Stimulated activated CD4-positive, alpha-beta T cell treated with anti-CD3 and anti-CD28 coated beads, Interleukin-4, amount 100 ng/mL, for 24 hours (primary cell): ENCODE data around the gene CDK8.

Experiments
- DNase-seq: peaks from one replicate; pipeline ENCODE4 v3.0.0-alpha.2; 2020

Gene CDK8

DNA sequence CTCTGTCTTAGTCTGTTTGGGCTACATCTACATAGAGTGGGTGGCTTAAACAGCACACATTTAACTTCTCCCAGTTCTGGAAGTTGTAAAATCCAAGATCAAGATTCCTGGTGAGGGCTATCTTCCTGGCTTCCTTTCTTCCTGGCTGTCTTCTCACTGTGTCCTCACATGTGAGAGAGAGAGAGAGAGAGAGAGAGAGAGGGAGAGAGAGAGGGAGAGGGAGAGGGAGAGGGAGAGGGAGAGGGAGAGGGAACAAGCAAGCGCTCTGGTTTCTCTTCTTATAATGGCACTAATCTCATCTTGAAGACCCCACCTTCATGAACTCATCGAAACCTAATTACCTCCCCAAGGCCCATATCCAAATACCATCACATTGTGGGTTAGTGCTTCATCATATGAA, 69.2 kb downstream of the CDK8 start:
- no peak for DNase-seq

DNA sequence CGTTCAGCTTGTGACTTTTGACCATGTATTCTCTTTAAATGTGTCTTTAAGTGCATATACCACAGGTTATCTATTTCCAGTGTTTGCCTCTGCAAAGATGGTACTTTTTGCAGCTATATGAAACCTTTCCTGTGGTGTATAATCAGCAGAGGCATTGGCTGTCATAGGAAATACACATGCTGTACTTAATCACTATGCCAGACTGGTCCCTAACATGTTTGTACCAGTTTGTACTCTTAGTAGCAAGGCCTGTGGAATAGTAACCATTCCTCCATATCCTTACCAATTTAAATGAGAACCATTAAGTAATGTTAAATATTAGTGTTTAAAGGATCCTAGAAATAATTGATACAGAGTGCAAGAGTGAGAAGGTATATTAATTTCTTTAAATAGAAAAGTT, 69.8 kb downstream of the CDK8 start:
- DNase-seq, result no peak

DNA sequence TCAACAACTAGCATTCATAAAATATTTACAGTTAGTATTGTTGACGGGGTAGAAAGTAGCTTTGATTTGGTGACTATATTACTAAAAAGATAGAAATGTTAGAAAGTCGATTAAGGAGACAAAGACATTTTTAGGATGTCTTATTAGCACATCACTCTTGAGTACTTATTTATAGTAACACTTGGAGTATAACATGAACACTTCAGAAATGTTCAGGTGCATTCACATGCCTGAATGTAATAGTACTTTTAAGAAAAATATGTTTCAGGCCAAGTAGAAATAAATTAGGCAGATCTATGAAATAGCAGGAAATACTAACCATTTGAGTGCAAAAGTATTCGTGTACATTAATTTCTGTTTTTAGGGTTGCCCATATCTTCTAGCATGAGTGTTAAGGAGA, 70.4 kb downstream of the CDK8 start:
- no peak for DNase-seq

DNA sequence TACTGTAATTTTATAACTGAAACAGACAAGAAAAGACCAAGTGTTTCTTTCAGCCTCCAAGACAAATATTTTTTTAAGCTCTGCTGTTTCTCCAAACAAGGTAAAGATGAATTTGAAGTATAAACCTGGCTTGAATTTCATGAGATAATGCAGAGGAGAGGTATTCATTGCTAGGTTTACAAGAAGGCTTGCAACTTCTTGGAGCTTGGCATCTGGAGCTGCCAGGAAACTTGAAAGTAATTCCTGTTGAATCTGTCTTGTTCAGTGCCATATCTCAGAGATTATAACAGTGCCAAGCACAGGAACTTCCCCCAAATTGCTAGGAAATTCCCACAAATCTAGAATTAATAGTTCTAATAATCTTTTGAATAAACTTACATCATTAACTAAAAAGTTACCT, 70.9 kb downstream of the CDK8 start:
- DNase-seq, result no peak

DNA sequence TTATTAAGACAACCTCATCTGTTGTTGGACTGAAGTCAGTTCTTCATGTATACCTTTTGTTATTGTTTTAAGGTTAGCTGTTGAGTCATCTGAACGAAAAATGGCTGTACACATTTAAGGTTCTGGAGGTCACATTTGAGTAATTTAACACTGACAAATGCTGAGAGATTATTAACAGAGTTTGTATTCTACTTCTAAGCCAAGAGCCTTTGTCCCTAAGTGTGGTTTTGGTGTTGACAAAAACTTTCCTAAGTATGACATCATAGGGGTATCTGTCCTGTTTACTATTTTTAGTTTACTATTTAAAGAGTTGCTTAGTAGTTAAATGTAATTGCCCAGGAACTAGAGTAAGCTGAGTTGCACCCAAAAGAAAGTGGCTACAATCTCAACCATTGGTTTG, 71.9 kb downstream of the CDK8 start:
- no peak for DNase-seq

DNA sequence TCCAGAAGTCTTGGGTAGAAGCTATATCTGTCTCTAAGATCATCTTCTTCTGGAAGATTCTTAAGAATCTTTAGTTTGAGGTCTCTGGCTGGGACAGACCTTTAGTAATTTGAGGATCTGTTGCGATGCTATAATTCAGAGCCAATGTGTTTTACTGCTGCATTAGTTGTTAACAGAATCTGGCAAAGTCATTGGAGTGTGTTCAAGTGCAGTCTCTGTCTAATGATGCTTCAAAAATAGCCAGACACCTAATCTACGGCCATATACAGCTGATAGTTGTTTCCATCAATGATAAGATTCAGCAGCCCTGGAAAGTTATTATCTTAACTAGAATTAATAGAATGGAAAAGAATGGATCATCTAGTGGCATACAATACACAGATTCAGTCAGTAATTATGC, 72.6 kb downstream of the CDK8 start:
- DNase-seq, result no peak

DNA sequence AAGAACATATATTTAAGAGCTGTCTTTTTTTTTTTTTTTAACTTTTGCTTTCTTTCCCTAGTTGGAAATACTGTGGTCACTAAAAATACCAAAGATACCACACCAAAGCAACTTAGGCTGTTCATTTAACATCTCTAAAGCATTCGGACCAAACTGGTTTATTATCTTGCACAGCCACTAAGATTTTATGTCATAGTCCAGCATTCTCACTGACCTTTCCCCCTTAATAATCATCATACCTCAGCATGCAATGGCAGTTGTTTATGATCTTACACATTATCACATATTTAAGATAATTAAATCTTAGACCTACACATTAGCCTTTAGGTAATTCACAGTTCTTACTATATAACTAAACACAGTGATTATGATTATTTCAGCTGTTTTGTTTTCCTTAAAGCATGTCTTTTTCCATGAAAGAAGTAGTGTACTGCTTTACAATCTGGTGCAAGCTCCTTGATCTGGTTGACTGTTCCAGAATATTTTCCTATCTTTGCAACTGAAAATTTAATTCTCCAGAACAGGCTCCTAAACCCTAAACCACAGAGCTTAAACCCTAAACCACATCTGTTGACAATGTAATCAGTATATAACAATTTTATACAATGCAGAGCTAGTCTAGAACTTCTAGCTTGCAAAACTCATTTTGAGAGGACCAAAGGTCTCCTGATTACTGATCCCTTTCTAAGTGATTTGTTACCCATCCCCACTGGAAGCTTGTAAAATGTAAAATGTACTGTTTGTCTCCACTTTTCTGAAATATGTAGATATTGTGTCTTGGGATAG, 74.2 kb downstream of the CDK8 start:
- DNase-seq, result no peak

DNA sequence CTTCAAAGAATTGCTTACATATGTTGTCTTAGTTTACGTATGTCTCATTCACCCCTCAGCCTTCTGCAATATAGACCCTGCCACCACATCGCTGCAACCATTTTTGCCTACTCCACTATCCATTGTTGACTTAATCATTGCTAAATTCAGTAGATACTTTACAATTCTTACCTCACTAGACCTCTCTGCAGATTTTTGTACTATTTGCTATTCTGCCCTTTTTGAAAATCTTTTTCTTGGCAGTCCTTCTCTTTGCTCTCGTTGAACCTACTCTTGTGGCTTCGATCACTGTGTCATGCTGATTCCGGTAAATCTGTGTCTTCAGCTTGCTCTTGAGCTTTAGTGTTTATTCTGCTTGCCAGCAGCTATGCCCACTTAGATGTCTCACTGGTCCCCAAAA, 81.2 kb downstream of the CDK8 start:
- no peak for DNase-seq

DNA sequence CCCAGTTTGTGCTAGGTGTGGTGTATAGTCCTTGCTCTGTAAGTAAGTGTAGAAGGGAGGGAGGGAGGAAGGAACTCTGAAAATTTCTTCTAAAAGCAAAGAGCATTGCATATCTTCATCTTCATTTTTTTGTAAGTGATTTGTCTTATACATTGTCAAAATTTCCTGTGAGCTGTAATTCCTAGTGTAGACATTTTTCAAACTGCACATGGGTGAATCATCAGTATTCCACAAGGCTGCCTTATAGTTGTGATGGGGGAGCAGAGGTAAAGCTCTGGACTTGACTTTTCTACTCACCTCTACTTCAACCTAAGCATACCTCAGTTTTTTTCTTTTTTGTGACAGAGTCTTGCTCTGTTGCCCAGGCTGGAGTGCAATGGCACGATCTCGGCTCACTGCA, 86.9 kb downstream of the CDK8 start:
- no peak for DNase-seq

DNA sequence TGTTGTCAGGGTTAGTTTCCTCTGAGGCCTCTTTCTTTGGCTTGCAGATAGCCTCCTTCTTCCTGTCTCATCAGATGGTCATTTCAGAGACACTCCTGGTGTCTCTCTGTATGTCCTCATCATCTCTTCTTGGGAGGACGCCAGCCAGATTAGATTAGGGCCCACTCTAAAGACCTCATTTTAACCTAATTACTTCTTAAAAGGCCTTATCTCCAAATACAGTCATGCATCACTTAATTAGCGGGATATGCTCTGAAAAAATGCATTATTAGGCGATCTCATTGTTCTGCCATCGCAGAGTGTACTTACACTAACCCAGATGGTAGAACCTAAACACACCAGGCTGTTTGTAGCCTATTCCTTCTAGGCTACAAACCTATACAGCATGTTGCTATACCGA, 89.0 kb downstream of the CDK8 start:
- DNase-seq, result no peak

DNA sequence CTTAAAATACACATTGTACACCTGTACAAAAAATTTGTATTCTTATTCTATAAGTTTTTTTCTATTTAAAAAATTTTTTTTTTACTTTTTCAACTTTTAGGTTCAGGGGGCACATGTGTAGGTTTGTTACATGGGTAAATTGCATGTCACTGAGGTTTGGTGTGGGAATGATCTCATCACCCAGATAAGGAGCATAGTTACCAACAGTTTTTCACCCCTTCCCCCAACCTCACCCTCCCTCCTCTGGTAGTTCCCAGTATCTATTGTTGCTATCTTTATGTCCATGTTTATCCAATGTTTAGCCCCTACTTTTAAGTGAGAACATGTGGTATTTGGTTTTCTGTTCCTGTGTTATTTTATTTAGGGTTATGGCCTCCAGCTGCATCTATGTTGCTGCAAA, 89.9 kb downstream of the CDK8 start:
- DNase-seq, result no peak

DNA sequence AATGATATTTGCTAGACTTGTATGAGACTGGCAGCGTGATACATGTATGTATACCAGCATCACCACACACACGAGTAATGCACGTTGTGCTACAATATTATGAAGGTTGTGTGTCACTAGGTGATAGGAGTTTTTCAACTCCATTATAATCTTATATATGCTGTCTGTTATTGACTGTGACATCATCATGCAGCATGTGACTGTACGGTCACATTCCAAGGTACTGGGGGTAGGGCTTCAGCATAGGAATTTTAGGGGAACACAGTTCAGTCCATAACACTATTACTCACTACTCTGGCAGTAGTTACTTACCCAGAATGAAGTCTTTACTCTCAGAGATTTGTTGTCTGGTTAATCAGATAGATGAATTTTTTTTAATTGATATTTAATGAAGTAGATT, 91.1 kb downstream of the CDK8 start:
- no peak for DNase-seq

DNA sequence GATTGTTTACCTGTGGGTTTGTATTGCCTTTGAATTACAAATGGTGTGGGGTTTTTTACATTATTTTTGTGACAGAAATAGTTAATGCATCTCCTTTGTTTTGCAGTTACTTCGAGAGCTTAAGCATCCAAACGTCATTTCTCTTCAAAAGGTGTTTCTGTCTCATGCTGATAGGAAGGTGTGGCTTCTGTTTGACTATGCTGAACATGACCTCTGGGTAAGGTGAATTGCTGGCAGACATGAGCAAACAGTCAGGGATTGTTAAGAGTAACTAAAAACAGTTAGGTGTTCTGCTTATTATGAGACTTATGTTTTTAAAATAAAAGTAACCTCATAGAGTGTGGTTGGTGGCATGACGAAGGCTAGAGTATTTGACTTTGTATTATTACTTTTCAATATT, 95.0 kb downstream of the CDK8 start:
- DNase-seq, result no peak

DNA sequence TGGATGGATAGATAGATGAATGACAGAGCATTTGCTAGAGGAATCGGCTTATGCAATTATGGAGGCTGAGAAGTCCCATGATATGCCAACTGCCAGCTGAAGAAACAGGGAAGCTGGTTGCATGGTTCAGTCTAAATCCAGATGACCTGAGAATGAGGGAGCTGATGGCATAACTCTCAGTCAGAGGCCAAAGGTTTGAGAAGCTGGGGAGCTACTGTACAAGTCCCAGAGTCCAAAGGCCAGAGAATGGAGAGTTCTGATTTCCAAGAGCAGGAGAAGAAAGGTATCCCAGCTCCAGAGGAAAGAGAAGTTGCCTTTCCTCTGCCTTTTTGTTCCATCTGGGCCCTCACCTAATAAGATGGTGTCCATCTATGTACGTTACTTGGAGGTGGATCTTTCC, 108.3 kb downstream of the CDK8 start:
- no peak for DNase-seq

DNA sequence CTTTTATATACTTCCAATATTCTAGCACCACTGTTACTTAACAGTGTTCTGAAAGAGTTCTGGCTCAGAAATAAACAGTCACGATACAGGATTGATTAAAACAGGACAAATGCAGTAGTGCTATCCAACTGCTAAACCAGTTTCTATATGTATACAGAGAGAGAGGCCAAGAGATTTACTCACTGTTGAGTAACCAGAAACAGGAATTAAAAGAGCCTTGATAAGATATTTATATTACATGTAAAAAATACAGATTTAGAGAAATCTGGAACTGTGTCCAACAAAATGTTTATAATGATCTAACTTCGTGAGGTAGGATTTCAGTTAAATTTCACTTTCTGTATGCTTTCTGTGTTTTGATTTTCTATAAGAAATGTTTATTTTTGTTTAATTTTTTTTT, 116.6 kb downstream of the CDK8 start:
- no peak for DNase-seq

DNA sequence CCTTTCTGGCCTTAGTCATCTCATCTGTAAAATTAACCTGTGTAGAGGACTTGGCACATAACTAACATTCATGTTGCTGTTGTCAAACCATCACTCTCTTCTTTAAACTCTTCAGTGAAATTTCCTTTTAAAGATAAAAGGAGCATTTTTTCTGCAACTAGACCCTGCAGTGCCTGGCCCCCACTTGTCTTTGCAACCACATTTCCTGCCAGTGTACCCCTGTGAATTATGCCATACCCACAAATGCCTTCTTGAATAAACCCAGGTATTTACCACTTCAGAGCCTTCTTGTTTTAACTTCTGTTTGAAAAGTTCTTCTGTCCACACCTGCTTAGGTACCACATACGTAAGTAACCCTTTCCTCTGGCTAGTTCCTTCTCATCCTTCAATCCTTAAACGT, 118.8 kb downstream of the CDK8 start:
- no peak for DNase-seq

DNA sequence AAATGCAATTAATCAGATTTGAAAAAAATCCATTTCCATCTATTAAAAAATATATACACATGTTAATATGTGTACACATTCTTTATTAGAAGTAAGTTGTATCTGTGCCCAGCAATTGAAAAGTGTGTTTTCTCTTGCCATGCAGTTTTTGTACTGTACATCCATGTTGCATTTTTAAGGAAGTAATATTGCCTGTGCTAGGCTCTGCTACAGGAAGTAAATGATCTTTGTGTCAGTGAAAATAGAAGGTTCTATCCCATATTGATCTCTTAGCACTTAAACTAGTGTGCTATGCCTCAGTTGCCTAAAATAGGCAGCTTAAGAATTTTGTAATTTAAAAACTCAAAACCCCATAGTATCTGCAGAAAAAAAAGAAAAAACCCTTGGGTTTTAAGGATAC, 122.5 kb downstream of the CDK8 start:
- no peak for DNase-seq

DNA sequence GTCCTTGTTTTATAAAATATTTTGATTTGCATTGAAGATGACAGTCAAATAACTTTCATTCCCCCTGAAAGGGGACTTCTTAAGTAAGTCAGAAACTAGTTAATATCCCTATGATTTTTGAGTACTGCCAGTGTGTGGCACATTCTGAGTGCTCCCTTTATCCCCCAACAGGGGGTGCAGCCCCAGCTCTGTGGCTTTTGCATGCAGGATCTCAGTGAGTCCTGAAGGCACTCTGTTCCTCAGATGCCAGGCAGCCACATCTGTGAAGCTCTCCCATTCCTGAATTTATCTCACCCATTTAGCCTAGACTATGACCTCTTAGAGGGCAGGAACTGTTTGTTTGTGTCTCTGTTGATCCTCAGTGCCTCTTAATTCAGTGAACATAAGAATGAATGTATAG, 123.1 kb downstream of the CDK8 start:
- no peak for DNase-seq

DNA sequence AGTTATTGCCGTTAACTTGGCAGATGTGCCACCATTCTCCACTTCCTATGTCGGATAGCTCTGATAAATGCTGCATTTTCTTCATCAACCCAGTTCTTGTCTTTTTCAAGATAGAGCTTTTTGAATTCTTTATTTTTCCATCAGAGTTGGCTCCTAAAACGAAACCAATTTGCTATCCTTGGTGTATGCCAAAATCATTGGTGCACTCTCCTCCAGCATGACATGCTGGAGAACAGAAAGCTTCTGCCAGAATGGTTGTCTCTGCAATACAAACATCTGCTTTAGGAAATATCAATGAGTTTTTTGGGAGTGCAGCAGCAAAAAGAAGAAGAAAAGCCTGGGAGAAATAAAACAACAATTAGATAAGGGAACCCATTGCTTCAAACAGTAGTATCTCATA, 124.2 kb downstream of the CDK8 start:
- no peak for DNase-seq

DNA sequence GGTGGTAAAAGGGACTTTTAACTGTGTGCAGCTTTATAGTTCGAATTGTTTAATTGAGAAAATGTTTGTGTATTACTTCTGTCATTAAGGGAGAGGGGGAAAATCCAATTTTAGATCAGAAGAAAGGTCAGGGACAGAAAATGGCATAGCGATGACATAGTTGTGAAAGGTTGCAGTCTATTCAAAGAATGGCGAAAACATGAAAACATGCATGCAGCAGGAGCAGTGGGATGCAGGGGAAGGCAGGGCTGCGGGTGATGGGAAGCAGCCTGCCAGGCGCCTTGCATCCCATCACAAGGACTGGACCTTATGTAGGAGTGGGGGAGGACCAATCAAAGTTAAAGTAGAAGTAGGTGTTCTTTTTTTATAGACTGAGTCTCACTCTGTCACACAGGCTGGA, 125.9 kb downstream of the CDK8 start:
- no peak for DNase-seq

DNA sequence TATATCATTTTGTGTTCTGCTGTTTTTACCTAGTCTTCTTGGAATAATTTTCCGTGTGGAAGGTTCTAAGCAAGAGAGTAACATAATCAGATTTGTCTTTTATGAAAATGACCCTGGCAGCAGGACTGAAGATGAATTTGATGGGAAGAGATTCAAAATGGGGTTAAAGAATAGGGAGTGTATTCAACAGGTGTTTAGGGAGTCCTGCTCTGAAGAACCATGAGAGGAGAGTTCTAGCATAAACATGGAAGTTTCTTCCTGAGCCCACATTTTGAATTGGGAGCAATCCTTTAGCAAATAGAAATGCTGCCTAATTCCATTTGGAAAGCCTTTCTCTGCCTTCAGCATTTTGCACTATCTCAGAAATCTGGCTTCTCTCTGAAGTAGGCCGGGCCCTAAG, 127.0 kb downstream of the CDK8 start:
- no peak for DNase-seq

DNA sequence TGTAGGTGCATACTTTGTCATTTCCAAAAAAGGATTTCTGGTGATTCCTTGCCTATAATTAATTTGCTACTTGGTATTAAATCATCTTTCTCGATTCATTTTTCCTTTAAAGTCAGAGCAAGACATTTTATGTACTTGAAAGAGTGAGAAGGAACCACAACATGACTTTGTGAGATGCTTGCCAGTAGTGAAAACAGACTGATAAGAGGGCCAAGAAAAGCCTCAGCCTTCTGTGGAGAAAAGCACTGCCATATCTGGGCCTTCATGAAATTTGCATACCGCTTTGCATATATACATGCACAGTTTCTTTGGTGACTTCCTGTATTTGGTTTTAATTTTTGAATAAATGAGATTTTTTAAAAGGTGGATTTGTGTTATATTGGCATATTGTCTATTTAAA, 128.4 kb downstream of the CDK8 start:
- DNase-seq, result no peak

DNA sequence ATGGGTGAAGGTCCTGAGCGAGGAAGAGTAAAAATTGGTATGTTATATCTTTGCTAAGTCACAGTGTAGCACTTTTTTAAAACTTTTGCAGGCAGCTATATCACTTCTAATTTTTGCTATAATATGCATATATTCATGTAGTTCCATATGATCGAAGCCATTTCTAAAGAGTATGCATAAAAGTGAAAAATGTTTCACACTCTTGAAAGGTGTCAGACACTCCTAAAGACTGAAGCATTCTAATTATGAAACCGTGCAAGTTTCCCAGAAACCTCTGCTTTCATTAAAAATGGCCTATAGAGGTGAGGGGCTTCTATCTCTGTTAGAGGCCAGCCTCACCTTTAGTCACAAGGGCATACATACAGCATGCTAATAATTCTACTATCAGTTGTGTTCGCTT, 128.9 kb downstream of the CDK8 start:
- no peak for DNase-seq

DNA sequence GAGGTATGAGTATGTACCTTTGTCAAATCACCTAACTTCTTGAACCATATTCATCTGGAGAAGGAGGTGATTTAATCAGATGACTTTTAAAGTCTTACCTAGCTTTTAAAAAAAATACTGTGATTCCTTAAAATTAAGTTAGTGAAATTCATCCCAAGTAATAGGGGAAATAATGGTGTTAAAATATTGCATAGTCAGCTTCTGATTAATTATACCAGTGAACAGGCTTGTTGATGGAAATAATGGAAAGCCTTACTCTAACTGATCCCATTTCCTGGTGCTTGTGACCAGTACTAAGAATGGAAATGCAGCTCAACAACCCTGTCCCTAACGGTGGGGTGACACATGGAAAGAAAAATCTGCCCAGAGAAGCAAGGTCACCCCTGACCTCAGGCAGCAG, 130.7 kb downstream of the CDK8 start:
- no peak for DNase-seq

DNA sequence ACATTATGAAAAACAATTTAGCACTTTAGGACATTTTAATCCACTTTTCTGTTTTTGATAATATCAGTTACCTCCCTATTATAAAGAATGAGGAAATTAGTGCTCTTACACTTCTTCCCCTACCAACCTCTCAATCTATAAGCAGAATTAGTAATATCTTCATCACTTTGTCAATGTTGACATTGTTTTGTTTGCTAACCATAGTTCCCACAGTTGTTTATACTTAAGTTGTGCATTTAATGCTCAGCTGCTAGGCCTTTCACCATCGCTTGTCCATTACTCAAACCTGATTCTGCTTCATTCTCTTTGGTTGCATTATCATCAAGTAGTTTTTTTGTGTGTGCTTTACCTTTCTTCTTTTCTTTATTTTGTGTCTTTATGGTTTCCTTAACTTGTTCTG, 132.1 kb downstream of the CDK8 start:
- DNase-seq, result no peak

DNA sequence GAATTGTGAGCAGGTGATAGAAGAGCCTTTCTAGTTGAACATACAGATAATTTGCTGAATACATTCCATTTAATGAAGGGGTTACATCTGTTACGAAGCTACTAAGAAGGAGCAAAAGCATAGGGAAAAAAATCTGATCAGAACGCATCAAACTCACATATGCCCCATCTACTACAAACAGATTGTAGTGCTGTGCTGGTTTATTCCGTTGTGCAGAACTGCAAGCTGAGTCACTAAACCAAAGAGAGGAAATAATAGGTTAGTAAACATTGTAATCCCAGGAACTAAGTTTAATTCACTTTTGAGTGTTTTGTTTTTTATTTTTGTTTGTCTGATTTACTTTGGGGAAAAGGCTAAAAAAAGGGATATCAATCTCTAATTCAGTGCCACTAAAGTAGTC, 136.3 kb downstream of the CDK8 start:
- no peak for DNase-seq
